GM21576 (cell line): ENCODE results near the gene GCNT1.
"Not testable (repeated sequence)": the region's sequence is repeated elsewhere in the genome, so short reads cannot be mapped to it uniquely, and the experiment has no call there.

Experiments used
- ATAC-seq: cut with Tn5 transposase; IDR thresholded peaks from one replicate; pipeline ENCODE4 v1.9.1; 2021; ENCODE audit warnings: mild to moderate bottlenecking, moderate library complexity; ENCODE audit not compliant: unreplicated experiment

Gene GCNT1

DNA sequence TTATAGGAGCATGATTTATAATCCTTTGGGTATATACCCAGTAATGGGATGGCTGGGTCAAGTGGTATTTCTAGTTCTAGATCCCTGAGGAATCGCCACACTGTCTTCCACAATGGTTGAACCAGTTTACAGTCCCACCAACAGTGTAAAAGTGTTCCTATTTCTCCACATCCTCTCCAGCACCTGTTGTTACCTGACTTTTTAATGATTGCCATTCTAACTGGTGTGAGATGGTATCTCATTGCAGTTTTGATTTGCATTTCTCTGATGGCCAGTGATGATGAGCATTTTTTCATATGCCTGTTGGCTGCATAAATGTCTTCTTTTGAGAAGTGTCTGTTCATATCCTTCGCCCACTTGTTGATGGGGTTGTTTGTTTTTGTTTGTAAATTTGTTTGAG is 20.4 kb downstream of the GCNT1 start:
- not testable (repeated sequence) for ATAC-seq

DNA sequence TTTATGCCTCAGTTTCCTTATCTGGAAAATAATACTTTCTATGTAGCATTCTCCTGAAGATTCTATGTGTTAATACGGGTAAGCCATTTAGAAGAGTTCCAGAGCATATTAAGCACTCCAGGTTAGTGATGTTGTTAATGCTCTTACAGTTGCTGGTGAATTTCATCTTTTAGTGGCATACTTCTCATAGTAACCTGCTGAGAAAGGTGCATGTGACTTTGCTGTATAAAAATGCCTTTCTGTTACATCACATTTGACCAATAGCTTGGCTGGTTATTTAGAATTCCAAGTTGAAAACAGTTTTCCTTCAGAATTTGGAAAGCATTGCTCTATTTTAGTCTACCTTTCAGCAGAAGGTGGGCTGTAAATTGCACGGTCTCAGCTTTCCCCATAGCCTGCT is 27.2 kb downstream of the GCNT1 start:
- no peak for ATAC-seq

- ATAC-seq = no peak
These were observed 31.4 kb downstream of the GCNT1 start for GRCh38 chr9:76490249-76490990.

DNA sequence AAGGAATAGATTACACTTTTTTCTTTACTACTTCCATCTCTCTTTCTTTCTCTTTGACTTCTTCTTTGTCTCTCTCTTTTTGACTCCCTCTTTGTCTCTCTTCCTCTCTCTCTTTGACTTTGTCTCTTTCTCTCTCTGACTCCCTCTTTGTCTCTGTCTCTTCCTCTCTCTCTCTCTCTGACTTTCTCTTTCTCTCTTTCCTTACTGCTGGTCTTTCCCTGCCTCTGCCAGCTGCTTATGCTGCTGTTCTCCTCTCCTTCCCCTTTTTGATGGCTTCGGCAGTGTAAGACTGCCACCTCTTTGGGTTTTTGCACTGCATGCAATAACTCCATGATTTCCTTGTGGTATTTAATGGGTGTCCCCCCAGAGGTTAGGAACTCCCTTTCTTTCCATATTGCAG is 32.1 kb downstream of the GCNT1 start:
- ATAC-seq = not testable (repeated sequence)

DNA sequence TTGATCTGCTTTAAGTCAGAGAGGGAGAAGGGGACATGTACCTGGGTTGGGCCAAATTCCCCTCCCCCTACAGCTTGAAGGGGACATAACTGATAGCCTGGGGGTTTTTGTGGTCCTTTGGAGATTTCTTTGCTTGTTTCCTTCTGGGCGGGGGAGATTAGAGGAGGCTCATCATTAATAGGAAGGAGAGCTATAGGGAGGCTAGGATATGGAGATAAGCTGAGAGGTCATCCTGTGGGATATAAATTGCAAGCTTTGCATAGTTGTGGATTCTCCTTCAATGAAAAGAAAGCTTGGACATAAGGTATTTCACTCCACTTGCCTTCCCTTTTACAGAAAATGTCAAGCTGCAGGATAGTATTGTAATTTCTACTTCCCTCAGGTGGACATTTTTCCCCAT is 34.5 kb downstream of the GCNT1 start:
- not testable (repeated sequence) for ATAC-seq

DNA sequence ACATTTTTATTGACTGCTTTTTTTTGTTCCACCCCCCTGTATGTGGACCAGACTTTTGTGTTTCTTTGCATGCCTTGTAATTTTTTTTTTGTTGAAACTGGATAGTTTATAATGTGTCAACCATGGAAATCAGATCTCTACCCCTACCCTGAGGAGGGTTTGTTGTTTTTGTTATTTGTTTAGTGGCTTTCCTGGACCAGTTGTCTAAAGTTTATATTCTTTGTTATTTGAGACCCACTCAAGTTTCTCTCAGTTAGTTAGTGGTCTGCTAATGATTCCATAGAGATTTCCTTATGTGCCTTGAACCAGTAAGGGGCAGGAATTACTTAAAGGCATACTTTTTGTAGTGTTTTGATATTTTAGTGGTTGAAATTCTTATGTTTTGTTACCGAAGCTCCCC is 41.1 kb downstream of the GCNT1 start:
- ATAC-seq = no peak

DNA sequence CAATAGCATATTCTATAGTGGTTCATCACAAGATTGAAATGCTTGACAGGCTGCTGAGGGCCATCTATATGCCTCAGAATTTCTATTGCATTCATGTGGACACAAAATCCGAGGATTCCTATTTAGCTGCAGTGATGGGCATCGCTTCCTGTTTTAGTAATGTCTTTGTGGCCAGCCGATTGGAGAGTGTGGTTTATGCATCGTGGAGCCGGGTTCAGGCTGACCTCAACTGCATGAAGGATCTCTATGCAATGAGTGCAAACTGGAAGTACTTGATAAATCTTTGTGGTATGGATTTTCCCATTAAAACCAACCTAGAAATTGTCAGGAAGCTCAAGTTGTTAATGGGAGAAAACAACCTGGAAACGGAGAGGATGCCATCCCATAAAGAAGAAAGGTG is 43.8 kb downstream of the GCNT1 start:
- ATAC-seq = no peak

GRCh38 chr9:76510041-76510440 is 51.1 kb downstream of the GCNT1 start:
- ATAC-seq = no peak

GRCh38 chr9:76510446-76510845 is 51.5 kb downstream of the GCNT1 start:
- ATAC-seq = no peak

GRCh38 chr9:76512826-76513225 is 53.8 kb downstream of the GCNT1 start:
- no peak for ATAC-seq

GRCh38 chr9:76516350-76516749 is 57.4 kb downstream of the GCNT1 start:
- no peak for ATAC-seq

DNA sequence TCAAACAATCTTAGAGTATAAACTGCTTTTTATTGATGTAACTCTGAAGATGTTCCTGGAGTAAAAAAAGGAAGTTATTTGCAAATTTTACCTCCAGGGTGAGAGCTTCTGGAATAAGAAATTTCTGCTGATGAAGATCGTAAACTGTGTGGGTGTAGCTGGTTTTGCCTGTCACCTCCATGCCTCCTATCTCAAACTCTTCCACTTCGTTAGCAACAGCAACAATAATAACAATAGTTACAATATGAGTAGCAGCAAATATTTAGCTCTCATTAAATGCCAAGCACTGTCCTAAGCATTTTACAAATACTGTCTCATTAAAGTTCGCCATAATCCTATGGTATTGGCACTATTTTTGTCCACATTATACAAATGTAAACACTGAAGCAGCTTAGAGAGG is 57.9 kb downstream of the GCNT1 start:
- ATAC-seq = no peak

- ATAC-seq = no peak
These were observed 60.3 kb downstream of the GCNT1 start for GRCh38 chr9:76519075-76519835.

DNA sequence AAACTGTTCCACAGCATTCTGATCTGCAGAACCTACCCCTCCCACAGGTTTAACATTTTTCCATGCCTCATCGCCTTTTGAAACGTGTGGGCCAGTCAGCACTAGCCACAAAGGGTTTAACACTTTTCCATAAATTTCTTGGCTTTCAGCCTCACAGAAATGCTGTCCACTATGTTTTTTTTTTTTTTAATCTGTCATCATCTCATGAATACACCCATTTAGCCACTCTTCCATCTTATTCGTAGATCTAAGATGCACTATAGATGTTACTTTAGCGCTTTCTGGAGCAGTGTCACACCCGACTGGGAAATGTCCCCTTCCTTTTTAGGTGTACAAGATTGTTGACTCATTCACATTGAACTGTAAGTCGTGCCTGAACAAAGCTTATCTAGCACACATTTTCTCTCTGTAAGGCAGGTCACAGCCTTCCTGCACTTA is 62.3 kb downstream of the GCNT1 start:
- ATAC-seq = no peak

GRCh38 chr9:76521906-76522305 is 62.9 kb downstream of the GCNT1 start:
- no peak for ATAC-seq

GRCh38 chr9:76523617-76524200 is 64.7 kb downstream of the GCNT1 start:
- ATAC-seq = not testable (repeated sequence)

DNA sequence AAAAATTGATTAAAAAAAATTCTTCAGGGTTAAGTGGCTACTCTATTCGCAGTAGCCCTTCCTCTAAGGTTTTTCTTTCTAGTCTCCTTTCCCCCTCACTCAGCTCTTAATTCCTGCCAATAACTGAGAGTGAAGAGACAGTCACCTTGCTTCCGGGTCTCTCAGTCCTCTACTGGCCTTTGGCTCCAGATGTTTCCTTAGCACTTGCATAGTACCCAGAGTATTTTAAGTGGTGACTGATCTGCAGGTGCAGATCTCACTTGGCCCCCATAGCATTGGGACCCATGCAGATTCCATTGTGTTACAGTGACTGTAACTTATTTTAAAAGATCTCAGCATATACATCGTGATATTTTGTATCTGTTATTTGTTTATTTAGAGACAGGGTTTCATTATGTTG is 66.2 kb downstream of the GCNT1 start:
- no peak for ATAC-seq

DNA sequence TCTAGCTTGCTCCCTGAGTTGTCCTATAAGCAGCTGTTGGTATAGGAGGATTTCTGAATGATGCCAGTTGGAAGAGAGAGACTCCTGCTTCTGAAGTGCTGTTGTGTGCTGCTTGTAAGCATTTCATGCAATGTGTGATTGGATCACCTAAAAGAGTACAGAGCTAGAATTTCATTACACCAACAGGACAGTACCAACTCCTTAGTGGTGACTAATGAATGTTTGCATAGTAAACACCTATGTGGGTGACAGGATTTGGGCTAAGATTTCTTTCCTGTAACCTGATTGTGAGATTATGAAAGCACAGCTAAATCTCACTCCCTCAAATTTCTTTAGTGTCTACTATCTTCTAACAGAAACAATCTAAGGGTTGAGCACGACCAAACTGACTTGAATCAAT is 67.0 kb downstream of the GCNT1 start:
- no peak for ATAC-seq

DNA sequence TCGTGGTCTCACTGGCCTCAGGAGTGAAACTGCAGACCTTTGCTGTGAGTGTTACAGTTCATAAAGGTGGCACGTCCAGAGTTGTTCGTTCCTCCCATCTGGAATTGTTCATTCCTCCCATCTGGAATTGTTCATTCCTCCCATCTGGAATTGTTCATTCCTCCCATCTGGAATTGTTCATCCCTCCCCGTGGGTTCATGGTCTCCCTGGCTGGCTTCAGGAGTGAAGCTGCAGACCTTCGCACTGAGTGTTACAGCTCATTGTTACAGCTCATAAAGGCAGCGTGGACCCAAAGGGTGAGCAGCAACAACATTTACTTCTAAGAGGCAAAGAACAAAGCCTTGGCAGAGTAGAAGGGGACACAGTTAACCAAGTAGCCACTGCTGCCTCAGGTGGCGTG is 69.1 kb downstream of the GCNT1 start:
- ATAC-seq = no peak

- no peak for ATAC-seq
These were observed 69.7 kb downstream of the GCNT1 start for GRCh38 chr9:76528642-76529190.

DNA sequence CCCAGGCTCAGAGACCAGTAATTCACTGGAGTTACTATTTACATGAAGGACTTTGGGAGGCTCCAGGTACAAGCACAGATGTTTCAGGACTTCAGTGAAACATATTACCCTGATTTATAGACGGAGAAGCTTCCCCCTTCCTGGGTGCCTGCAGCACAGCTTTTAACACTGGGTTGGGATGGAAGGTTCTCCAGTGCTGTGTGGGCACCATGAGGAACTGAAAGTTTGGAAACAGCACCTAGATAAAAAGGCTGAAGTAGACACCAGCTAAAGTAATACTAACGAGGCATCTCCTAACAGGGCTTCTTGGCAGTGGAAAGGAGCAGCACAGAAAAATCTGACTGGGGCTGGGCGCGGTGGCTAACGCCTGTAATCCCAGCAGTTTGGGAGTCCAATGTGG is 70.7 kb downstream of the GCNT1 start:
- ATAC-seq = no peak
